ENCODE data around the gene KLHL22. TPM values are rescaled to one million over a fixed set of nuclear protein-coding genes. Genes with fewer than 3 reads are reported as not detected.

KLHL22 gene
- total and polyA plus RNA-seq, 2 of the 4 experiments (the other 2 are of a cell fraction) = 27.1 to 30.1 TPM

- no TSS peak for BruUV-seq (replicated peaks)
- POLR2A ChIA-PET (ENCODE audit: unreplicated experiment) = no interaction called here
Measured at GRCh38 chr22:20413217-20414058, 82.2 kb downstream of the KLHL22 start.

More at GRCh38 chr22:20413217-20414058, 82.2 kb downstream of the KLHL22 start:
- Histone ChIP-seq H4K91ac (ENCODE audit: insufficient read depth, low read depth, low read length) (no peak overlapping the region), H2BK15ac (ENCODE audit: low read depth, low read length) (no peak overlapping the region), H3K4me2 (ENCODE audit: low read depth, low read length) (no peak overlapping the region), H4K20me1 (ENCODE audit: insufficient read depth, low read length) (no peaks in the 10 kb centered on the region), H3K18ac (ENCODE audit: low read depth, low read length) (no peak overlapping the region), H3K4ac (ENCODE audit: low read depth, low read length) (no peak overlapping the region), H3K9me1 (ENCODE audit: insufficient read depth, low read length) (no peaks in the 10 kb centered on the region), H2AK5ac (ENCODE audit: low read depth, low read length) (no peak overlapping the region; the same call in 1 of the 2 replicates), H3K14ac (replicated peaks; ENCODE audit: low read depth, low read length) (no peak overlapping the region), H3K23ac (ENCODE audit: low read depth, low read length) (no peak overlapping the region), H2BK20ac (ENCODE audit: low read depth, low read length) (no peak overlapping the region), H2AK9ac (replicated peaks; ENCODE audit: low read depth, low read length, poor library complexity) (no peak overlapping the region), H3K79me1 (ENCODE audit: low read depth in 1 of 2, low read length in 2 of 2) (no peaks in the 10 kb centered on the region), H3K27me3 (ENCODE audit: control insufficient read depth, insufficient read depth, low read length) (no peaks in the 10 kb centered on the region), H2BK120ac (ENCODE audit: low read depth, low read length) (no peak overlapping the region), H3K9ac (ENCODE audit: low read depth, low read length) (no peak overlapping the region), H2AFZ (replicated peaks; ENCODE audit: low read length, poor library complexity) (no peak overlapping the region), H3K4me1 (ENCODE audit: control insufficient read depth, insufficient read depth, low read length) (no peaks in the 10 kb centered on the region), H4K5ac (ENCODE audit: low read depth, low read length) (no peak overlapping the region), H3K36me3 (ENCODE audit: control insufficient read depth, insufficient read depth, low read length) (0 out of 2 replicates have a peak, but pooled peaks cover 1% of the 10 kb centered on the region), H3K9me3 (ENCODE audit: control insufficient read depth, insufficient read depth, low read length) (no peaks in the 10 kb centered on the region), H3K56ac (ENCODE audit: extremely low read depth, insufficient read depth, low read length) (no peak overlapping the region), H3K27ac (ENCODE audit: insufficient read depth, low read length) (no peak overlapping the region), H3K4me3 (ENCODE audit: insufficient read depth, low read depth, low read length) (no peak overlapping the region), H4K8ac (ENCODE audit: low read depth in 2 of 2, low read length in 2 of 2) (no peak overlapping the region), H2BK5ac (ENCODE audit: low read depth, low read length, poor library complexity, severe bottlenecking) (no peak overlapping the region)
- intact Hi-C loops (cut with micrococcal nuclease) = no loop called here
- dilution Hi-C loops (cut with HindIII; ENCODE audit: low sequenced_read_pairs, unreplicated experiment) = no loop called here
- DNase-seq (no peak), ATAC-seq (ENCODE audit: low read depth) (no peak)
- CTCF ChIA-PET = no interaction called here
- in situ Hi-C loops (cut with MboI; ENCODE audit: low sequenced_read_pairs) = loop anchor here (10.0 kb wide), 1 partner anchor 51 kb away; no protein-coding TSS in a partner anchor
- TF ChIP-seq CEBPB (IDR thresholded peaks at IDR 0.05; ENCODE audit: low read depth, low read length) = no peak
- TF ChIP-seq ELK1 (IDR thresholded peaks at IDR 0.05; ENCODE audit: borderline replicate concordance, low read depth, low read length) = no peak
- TF ChIP-seq BHLHE40 (IDR thresholded peaks at IDR 0.05; ENCODE audit: low read depth, low read length) = no peak
- TF ChIP-seq POLR2A (IDR thresholded peaks at IDR 0.05; ENCODE audit: low read depth, low read length) = no peak
- TF ChIP-seq CTCF (conservative IDR thresholded peaks at IDR 0.05; ENCODE audit: low read depth, low read length) = no peak
- TF ChIP-seq RAD21 (IDR thresholded peaks at IDR 0.05; ENCODE audit: low read length) = no peak
- no peak for TF ChIP-seq RCOR1 (IDR thresholded peaks at IDR 0.05; ENCODE audit: insufficient replicate concordance, low read length)
- no peak for TF ChIP-seq RFX5 (IDR thresholded peaks at IDR 0.05; ENCODE audit: low read depth, low read length)
- no peak for TF ChIP-seq SMC3 (IDR thresholded peaks at IDR 0.05; ENCODE audit: low read depth, low read length)
- no peak for TF ChIP-seq MAZ (IDR thresholded peaks at IDR 0.05; ENCODE audit: borderline replicate concordance, low read depth, low read length)
- TF ChIP-seq NFE2L2 (IDR thresholded peaks at IDR 0.05; ENCODE audit: low read depth, low read length) = no peak
- no peak for TF ChIP-seq USF2 (IDR thresholded peaks at IDR 0.05; ENCODE audit: low read depth, low read length)
- no peak for TF ChIP-seq CHD1 (IDR thresholded peaks at IDR 0.05; ENCODE audit: low read depth, low read length)
- WGBS, 2 experiments (ENCODE audit: extremely low coverage in 2 of 2, insufficient read length in 1 of 2) = no CpG with 5 or more reads among the region's 9 CpGs

All from IMR-90 (cell line).